ENCODE measurements around the gene S1PR3.

DNA sequence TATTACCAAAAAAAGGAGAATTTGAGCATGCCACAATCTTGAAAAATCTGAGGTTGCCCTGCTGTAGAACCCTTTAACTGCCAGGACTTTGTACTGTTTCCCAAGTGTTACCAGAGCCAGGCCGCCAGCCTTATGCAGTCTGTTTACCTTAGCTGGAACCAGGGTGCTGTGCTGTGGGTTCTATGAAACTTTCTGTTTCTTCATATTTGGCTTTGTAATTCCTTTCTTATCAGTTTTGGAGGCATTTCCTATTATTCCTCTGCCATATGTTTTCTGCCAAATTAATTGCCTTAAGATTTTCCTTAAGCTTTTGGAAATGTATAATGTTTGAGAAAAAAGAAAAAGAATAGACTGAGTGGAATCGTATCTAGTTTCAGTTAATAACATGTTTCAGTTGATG lies 2.1 kb downstream of the S1PR3 start:
- TF ChIP-seq, protein P1, sequence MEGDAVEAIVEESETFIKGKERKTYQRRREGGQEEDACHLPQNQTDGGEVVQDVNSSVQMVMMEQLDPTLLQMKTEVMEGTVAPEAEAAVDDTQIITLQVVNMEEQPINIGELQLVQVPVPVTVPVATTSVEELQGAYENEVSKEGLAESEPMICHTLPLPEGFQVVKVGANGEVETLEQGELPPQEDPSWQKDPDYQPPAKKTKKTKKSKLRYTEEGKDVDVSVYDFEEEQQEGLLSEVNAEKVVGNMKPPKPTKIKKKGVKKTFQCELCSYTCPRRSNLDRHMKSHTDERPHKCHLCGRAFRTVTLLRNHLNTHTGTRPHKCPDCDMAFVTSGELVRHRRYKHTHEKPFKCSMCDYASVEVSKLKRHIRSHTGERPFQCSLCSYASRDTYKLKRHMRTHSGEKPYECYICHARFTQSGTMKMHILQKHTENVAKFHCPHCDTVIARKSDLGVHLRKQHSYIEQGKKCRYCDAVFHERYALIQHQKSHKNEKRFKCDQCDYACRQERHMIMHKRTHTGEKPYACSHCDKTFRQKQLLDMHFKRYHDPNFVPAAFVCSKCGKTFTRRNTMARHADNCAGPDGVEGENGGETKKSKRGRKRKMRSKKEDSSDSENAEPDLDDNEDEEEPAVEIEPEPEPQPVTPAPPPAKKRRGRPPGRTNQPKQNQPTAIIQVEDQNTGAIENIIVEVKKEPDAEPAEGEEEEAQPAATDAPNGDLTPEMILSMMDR (IDR thresholded peaks at IDR 0.05; ENCODE audit: low read depth, low read length, missing input control), result no peak
- TF ChIP-seq TAF1 (conservative IDR thresholded peaks at IDR 0.05) (no peak), FOXA1 (IDR thresholded peaks at IDR 0.05) (no peak), SP1 (IDR thresholded peaks at IDR 0.05) (peak; percentile 52)
- TF ChIP-seq, protein P2, sequence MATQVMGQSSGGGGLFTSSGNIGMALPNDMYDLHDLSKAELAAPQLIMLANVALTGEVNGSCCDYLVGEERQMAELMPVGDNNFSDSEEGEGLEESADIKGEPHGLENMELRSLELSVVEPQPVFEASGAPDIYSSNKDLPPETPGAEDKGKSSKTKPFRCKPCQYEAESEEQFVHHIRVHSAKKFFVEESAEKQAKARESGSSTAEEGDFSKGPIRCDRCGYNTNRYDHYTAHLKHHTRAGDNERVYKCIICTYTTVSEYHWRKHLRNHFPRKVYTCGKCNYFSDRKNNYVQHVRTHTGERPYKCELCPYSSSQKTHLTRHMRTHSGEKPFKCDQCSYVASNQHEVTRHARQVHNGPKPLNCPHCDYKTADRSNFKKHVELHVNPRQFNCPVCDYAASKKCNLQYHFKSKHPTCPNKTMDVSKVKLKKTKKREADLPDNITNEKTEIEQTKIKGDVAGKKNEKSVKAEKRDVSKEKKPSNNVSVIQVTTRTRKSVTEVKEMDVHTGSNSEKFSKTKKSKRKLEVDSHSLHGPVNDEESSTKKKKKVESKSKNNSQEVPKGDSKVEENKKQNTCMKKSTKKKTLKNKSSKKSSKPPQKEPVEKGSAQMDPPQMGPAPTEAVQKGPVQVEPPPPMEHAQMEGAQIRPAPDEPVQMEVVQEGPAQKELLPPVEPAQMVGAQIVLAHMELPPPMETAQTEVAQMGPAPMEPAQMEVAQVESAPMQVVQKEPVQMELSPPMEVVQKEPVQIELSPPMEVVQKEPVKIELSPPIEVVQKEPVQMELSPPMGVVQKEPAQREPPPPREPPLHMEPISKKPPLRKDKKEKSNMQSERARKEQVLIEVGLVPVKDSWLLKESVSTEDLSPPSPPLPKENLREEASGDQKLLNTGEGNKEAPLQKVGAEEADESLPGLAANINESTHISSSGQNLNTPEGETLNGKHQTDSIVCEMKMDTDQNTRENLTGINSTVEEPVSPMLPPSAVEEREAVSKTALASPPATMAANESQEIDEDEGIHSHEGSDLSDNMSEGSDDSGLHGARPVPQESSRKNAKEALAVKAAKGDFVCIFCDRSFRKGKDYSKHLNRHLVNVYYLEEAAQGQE (IDR thresholded peaks at IDR 0.05), result peak; percentile 23
- TF ChIP-seq, protein P3, sequence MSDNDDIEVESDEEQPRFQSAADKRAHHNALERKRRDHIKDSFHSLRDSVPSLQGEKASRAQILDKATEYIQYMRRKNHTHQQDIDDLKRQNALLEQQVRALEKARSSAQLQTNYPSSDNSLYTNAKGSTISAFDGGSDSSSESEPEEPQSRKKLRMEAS (IDR thresholded peaks at IDR 0.05), result peak; percentile 12
